Measurements from ENCODE around the gene ZNF587. TPM values are rescaled to one million over a fixed set of nuclear protein-coding genes. Genes with fewer than 3 reads are reported as not detected.
A peak's percentile ranks its signal among the peaks of the same experiment; 100 is the strongest.
"Not testable (repeated sequence)": the region's sequence is repeated elsewhere in the genome, so short reads cannot be mapped to it uniquely, and the experiment has no call there.

The ZNF587 gene
- total and polyA plus RNA-seq, 2 donors from 2014 or later = 3.7 to 37.3 TPM

DNA sequence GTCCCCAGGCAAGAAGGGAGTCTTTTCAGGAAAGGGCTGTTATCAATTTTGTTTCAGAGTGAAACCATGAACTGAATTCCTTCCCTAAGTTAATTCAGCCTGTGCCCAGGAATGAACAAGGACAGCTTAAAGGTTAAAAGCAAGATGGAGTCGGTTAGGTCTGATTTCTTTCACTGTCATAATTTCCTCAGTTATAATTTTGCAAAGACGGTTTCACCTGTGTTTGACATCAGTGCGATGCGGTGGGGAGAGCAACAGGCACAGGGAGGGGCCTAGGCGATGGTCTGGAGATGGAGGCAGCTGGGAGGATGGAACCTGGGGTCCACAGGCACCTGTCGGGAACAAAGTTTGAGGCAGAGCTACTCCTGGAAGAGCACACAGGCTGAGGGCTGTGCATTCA lies 29.1 kb upstream of the ZNF587 start:
- Histone ChIP-seq H3K4me1 (ENCODE audit: control insufficient read depth in 2 of 3, insufficient read depth in 2 of 3, low read depth in 1 of 3, low read length in 3 of 3) (peaks cover 0 to 9% (median 4%) of the 10 kb centered on the region in 3 donors), H3K9me3 (ENCODE audit: control insufficient read depth in 2 of 3, insufficient read depth in 1 of 3, low read length in 3 of 3) (no peaks in the 10 kb centered on the region), H3K9ac (ENCODE audit: low read length in 3 of 3) (peak overlapping the region in 1 of 3 donors; percentile 94), H3K36me3 (ENCODE audit: control insufficient read depth in 2 of 3, insufficient read depth in 3 of 3, low read length in 3 of 3) (no peaks in the 10 kb centered on the region), H3K27ac (ENCODE audit: low read depth in 2 of 2, low read length in 2 of 2) (no peak overlapping the region), H3K27me3 (ENCODE audit: control insufficient read depth, insufficient read depth, low read length) (no peaks in the 10 kb centered on the region), H3K4me3 (ENCODE audit: low read length in 3 of 3) (peak overlapping the region; percentile 94 to 97 (median 95))
- FAIRE-seq = no peak
- DNase-seq = no peak
- intact Hi-C loops (cut with DNase I) = no loop called here
- TF ChIP-seq, protein P1, sequence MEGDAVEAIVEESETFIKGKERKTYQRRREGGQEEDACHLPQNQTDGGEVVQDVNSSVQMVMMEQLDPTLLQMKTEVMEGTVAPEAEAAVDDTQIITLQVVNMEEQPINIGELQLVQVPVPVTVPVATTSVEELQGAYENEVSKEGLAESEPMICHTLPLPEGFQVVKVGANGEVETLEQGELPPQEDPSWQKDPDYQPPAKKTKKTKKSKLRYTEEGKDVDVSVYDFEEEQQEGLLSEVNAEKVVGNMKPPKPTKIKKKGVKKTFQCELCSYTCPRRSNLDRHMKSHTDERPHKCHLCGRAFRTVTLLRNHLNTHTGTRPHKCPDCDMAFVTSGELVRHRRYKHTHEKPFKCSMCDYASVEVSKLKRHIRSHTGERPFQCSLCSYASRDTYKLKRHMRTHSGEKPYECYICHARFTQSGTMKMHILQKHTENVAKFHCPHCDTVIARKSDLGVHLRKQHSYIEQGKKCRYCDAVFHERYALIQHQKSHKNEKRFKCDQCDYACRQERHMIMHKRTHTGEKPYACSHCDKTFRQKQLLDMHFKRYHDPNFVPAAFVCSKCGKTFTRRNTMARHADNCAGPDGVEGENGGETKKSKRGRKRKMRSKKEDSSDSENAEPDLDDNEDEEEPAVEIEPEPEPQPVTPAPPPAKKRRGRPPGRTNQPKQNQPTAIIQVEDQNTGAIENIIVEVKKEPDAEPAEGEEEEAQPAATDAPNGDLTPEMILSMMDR (IDR thresholded peaks at IDR 0.05; ENCODE audit: borderline replicate concordance, extremely low read depth, insufficient read depth) = no peak

DNA sequence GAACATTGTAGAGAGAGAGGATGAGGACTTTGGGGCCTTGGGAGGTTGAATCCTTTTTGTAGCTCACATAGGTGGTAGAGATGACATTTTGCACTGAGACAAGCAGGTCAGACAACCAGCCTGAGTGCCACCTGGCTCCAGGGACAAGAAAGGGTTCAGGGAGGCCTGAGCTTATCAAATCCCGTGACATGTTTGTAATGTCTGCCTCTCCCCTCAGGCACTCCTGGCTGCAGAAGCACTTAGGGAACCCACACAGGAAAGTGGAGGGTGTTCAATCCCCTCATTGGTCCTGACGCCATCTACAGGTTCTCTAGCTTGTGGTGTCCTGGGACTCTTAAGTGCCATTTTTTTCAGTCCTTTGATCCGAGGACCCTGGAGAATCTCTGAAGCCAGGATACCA lies 28.6 kb upstream of the ZNF587 start:
- intact Hi-C loops (cut with DNase I); DNase-seq; H3K27me3 ChIP-seq (ENCODE audit: control insufficient read depth, insufficient read depth, low read length); H3K4me1 ChIP-seq (ENCODE audit: control insufficient read depth in 2 of 3, insufficient read depth in 2 of 3, low read depth in 1 of 3, low read length in 3 of 3); FAIRE-seq; H3K27ac ChIP-seq (ENCODE audit: low read depth in 2 of 2, low read length in 2 of 2); H3K9ac ChIP-seq (ENCODE audit: low read length in 3 of 3); H3K4me3 ChIP-seq (ENCODE audit: low read length in 3 of 3); H3K36me3 ChIP-seq (ENCODE audit: control insufficient read depth in 2 of 3, insufficient read depth in 3 of 3, low read length in 3 of 3); H3K9me3 ChIP-seq (ENCODE audit: control insufficient read depth in 2 of 3, insufficient read depth in 1 of 3, low read length in 3 of 3): not testable (repeated sequence)

GRCh38 chr19:57821501-57821900 lies 28.2 kb upstream of the ZNF587 start:
- intact Hi-C loops (cut with DNase I); H3K4me1 ChIP-seq (ENCODE audit: control insufficient read depth in 2 of 3, insufficient read depth in 2 of 3, low read depth in 1 of 3, low read length in 3 of 3); FAIRE-seq: not testable (repeated sequence)

GRCh38 chr19:57823155-57823554 lies 26.5 kb upstream of the ZNF587 start:
- H3K4me1 ChIP-seq (ENCODE audit: control insufficient read depth in 2 of 3, insufficient read depth in 2 of 3, low read depth in 1 of 3, low read length in 3 of 3); FAIRE-seq; H3K9ac ChIP-seq (ENCODE audit: low read length in 3 of 3); H3K27me3 ChIP-seq (ENCODE audit: control insufficient read depth, insufficient read depth, low read length); H3K27ac ChIP-seq (ENCODE audit: low read depth in 2 of 2, low read length in 2 of 2); intact Hi-C loops (cut with DNase I); H3K9me3 ChIP-seq (ENCODE audit: control insufficient read depth in 2 of 3, insufficient read depth in 1 of 3, low read length in 3 of 3); DNase-seq; H3K36me3 ChIP-seq (ENCODE audit: control insufficient read depth in 2 of 3, insufficient read depth in 3 of 3, low read length in 3 of 3); H3K4me3 ChIP-seq (ENCODE audit: low read length in 3 of 3): not testable (repeated sequence)

More at GRCh38 chr19:57821501-57821900, 28.2 kb upstream of the ZNF587 start:
- not testable (repeated sequence) for DNase-seq; H3K9ac ChIP-seq (ENCODE audit: low read length in 3 of 3); H3K36me3 ChIP-seq (ENCODE audit: control insufficient read depth in 2 of 3, insufficient read depth in 3 of 3, low read length in 3 of 3); H3K27me3 ChIP-seq (ENCODE audit: control insufficient read depth, insufficient read depth, low read length); H3K9me3 ChIP-seq (ENCODE audit: control insufficient read depth in 2 of 3, insufficient read depth in 1 of 3, low read length in 3 of 3); H3K4me3 ChIP-seq (ENCODE audit: low read length in 3 of 3); H3K27ac ChIP-seq (ENCODE audit: low read depth in 2 of 2, low read length in 2 of 2)

GRCh38 chr19:57823608-57824007 lies 26.1 kb upstream of the ZNF587 start:
- H3K4me3 ChIP-seq (ENCODE audit: low read length in 3 of 3); FAIRE-seq: not testable (repeated sequence)

More at GRCh38 chr19:57823608-57824007, 26.1 kb upstream of the ZNF587 start:
- H3K4me1 ChIP-seq (ENCODE audit: control insufficient read depth in 2 of 3, insufficient read depth in 2 of 3, low read depth in 1 of 3, low read length in 3 of 3); H3K27ac ChIP-seq (ENCODE audit: low read depth in 2 of 2, low read length in 2 of 2); H3K9ac ChIP-seq (ENCODE audit: low read length in 3 of 3); intact Hi-C loops (cut with DNase I); DNase-seq; H3K9me3 ChIP-seq (ENCODE audit: control insufficient read depth in 2 of 3, insufficient read depth in 1 of 3, low read length in 3 of 3); H3K27me3 ChIP-seq (ENCODE audit: control insufficient read depth, insufficient read depth, low read length); H3K36me3 ChIP-seq (ENCODE audit: control insufficient read depth in 2 of 3, insufficient read depth in 3 of 3, low read length in 3 of 3): not testable (repeated sequence)

All from kidney (tissue), 14 donors.